HG03064 (cell line): ENCODE data around the gene FLRT2.

Source experiments
- ATAC-seq: cut with Tn5 transposase; IDR thresholded peaks from one replicate; pipeline ENCODE4 v1.9.1; 2021; ENCODE audit warnings: low read depth; ENCODE audit not compliant: unreplicated experiment

FLRT2 gene

GRCh38 chr14:85530626-85531025, 682 bp downstream of the FLRT2 start:
- no peak for ATAC-seq

GRCh38 chr14:85531141-85531586, 1.2 kb downstream of the FLRT2 start:
- no peak for ATAC-seq

GRCh38 chr14:85531587-85532373, 1.8 kb downstream of the FLRT2 start:
- no peak for ATAC-seq

- no peak for ATAC-seq
These were observed 2.6 kb downstream of the FLRT2 start for GRCh38 chr14:85532374-85533022.

- ATAC-seq = no peak
These were observed 3.3 kb downstream of the FLRT2 start for GRCh38 chr14:85533023-85533860.

GRCh38 chr14:85533861-85534291, 3.9 kb downstream of the FLRT2 start:
- ATAC-seq = no peak

- ATAC-seq = no peak
These were observed 4.7 kb downstream of the FLRT2 start for GRCh38 chr14:85534458-85535293.

GRCh38 chr14:85535321-85535720, 5.4 kb downstream of the FLRT2 start:
- ATAC-seq = no peak

- ATAC-seq = no peak
These were observed 6.3 kb downstream of the FLRT2 start for GRCh38 chr14:85535991-85536832.

- ATAC-seq = no peak
These were observed 6.9 kb downstream of the FLRT2 start for GRCh38 chr14:85536833-85537190.

- ATAC-seq = no peak
These were observed 7.6 kb downstream of the FLRT2 start for GRCh38 chr14:85537526-85537925.

GRCh38 chr14:85538636-85539035, 8.7 kb downstream of the FLRT2 start:
- ATAC-seq = no peak

GRCh38 chr14:85539510-85539909, 9.6 kb downstream of the FLRT2 start:
- ATAC-seq = no peak

GRCh38 chr14:85542623-85543022, 12.7 kb downstream of the FLRT2 start:
- ATAC-seq = no peak

- ATAC-seq = no peak
These were observed 15.8 kb downstream of the FLRT2 start for GRCh38 chr14:85545738-85546137.

GRCh38 chr14:85546390-85546789, 16.4 kb downstream of the FLRT2 start:
- no peak for ATAC-seq

GRCh38 chr14:85549697-85550096, 19.8 kb downstream of the FLRT2 start:
- no peak for ATAC-seq

- ATAC-seq = no peak
These were observed 24.2 kb downstream of the FLRT2 start for GRCh38 chr14:85554106-85554505.

GRCh38 chr14:85556267-85556666, 26.3 kb downstream of the FLRT2 start:
- no peak for ATAC-seq
